CD4-positive, alpha-beta T cell treated with Interferon gamma for 1 hour (primary cell): ENCODE results near the gene DHX58.

ENCODE experiments used
- DNase-seq: peaks from one replicate; pipeline ENCODE4 v3.0.0-alpha.2; 2020

DHX58 gene

DNA sequence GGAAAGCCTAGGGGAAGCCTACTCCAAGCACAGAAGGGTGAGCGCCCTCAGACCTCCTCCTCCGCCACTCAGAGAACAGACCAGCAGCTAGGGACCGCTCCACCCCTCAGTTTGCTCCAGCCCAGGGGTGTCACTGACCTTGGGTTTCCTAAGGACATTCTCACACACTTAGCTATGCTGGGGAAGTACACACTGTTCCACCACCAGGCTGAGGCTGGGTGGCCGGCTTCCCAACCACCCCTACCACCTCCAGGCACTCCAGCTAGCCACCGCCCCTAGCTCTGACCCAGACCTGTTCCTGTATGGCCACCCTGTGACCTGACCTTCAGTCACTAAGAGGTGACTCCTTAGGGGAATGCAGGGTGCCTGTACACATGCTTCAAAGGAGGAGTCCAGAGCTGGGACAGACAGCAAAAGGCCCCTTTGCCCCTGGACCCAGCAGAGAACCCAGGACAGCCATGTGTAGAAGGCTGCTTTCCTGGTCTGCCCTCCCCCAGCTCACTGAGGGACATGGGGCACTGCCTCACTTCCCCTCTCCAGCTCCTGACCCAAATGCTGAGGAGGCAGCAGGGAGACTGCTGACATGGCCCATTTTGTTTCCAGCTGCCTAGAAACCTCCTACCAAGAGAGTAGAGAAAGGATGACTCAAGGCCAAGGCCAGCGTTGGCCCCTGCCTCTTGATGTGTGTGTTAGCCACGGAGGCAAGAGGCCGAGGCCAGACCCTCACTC, 16.8 kb upstream of the DHX58 start:
- DNase-seq = no peak

- no peak for DNase-seq
Observed at GRCh38 chr17:42127414-42127813, 14.9 kb upstream of the DHX58 start.

GRCh38 chr17:42126836-42127235, 14.3 kb upstream of the DHX58 start:
- DNase-seq = no peak

DNA sequence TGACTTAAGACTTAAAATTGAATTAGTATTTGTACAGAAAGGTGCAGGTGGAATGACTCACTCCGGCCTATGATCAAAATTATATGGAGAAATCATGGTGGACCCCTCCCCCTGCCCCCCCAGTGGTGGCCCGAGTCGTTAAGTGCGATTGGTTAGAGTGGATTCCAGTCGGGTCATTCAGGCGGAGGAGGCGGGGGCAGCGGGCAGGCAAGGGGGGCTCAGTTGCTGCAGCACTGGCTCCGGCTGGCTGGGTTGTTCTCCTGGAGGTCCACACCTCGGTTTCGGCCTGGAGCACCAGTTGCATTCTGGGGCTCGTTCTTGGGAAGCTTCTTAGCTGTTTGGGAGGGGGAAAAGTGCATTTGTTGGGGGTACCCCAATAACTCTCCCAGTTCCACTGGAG, 13.1 kb upstream of the DHX58 start:
- DNase-seq = no peak

GRCh38 chr17:42124256-42124655, 11.7 kb upstream of the DHX58 start:
- no peak for DNase-seq

GRCh38 chr17:42122371-42123303, 10.1 kb upstream of the DHX58 start, which contains the start of gene HSPB9:
Gene HSPB9 (plus strand): TSS chr17:42122804. CDS start chr17:42122851, 47 bp downstream.
- DNase-seq = no peak

- peak; percentile 72 for DNase-seq
Observed at GRCh38 chr17:42120770-42121769, 8.6 kb upstream of the DHX58 start, which contains the start of gene KAT2A. Gene KAT2A (minus strand): TSS chr17:42121367. CDS start chr17:42121304, 63 bp downstream.

DNA sequence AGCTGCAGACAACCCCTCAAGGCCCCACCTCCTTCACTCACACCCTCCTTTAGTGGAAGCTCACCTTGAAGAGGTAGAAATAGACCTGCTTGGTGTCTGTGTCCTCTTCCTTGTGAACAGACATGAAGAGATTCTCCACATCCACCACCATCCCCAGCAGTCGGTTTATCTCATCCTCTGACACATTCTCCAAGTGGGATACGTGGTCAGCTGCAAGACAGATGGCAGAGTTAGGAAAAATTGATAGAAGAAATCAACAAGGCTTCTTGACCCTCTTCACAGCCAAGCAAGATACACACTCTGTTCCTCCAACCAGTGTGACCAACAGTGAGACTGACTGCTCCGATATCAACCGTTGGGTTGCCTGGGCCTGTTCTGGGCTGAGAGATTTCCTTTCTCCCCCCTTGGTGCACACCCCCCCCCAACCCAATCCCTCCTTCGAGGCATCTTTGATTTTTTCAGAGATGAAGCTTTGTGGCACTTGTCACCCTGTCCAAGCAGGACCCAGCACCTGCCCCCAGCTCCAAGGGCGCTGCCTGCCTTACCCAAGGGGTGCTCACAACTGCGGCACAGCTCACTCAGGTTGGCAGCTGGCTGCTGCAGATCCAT, 7.8 kb upstream of the DHX58 start:
- DNase-seq = no peak

- no peak for DNase-seq
Observed at GRCh38 chr17:42119301-42119700, 6.8 kb upstream of the DHX58 start.

DNA sequence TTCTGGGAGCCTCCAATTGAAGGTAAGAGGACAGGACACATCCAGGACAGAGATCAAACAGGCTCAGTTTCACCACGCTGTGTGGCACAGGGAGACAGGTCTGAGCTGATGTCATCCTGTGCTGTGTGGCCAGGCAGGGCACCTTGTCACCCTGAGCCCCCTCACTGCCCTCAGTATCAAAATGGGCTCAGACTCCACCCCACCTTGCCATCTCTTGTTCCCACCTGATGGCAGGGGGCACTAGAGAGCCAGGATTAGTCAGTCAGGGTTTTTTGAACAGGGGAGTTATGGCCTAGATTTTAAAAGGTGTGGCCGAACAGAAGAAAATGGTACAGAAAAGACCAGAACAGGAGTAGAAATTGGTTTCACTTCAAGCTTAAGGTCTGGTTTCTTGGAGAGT, 6.0 kb upstream of the DHX58 start:
- peak; percentile 26 for DNase-seq

DNA sequence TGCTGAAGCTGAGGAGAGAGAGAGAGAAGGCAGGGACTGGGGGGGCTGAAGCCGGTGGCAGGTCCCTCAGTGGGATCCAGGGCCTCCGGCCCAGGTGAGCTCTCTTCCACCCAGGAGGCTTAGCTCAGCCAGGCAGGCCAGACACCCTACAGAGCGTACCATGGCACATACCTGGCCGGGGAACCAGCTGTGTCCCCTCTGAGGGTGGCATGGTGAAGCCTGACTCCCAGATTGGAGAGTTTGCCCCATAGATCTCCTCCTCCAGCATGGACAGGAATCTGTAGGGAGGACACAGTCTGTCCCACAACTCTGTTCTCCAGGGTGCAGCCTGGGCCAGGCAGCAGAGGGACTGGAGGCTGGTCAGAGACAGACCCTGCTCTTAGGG, 5.6 kb upstream of the DHX58 start:
- DNase-seq = no peak

DNA sequence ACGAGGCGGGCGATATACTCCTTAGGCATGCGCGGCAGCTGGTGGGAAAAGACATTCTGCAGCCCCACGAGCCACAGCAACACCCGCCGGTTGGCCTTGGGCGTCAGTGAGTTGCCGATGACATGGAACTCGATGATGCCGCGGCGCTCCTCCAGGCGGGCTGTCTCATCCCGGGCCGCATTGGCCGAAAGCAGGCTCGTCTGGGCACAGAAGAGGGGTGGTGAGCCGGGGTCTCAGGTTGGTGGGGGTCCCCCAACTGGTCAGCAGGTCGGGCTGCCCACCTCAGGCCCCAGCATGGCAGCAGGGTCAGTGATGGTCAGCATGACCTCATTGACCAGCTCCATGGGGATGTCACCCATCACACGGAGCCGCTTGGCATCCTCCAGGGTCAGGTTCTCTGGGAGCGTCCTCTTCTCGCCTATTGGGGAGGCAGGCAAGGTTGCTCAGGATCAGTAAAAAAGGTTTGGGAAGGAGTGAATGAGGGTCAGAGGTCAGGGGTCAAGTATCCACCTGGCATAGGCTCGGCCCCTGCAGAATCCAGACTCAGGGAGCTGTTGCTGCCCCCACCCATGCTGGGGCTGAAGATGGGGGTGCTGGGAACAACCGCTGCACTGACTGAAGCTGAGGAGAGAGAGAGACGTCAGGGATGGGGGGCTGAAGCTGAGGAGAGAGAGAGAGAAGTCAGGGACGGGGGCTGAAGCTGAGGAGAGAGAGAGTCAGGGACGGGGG, 5.0 kb upstream of the DHX58 start:
- DNase-seq = no peak

GRCh38 chr17:42116705-42117396, 4.3 kb upstream of the DHX58 start:
- DNase-seq = peak; percentile 83

DNA sequence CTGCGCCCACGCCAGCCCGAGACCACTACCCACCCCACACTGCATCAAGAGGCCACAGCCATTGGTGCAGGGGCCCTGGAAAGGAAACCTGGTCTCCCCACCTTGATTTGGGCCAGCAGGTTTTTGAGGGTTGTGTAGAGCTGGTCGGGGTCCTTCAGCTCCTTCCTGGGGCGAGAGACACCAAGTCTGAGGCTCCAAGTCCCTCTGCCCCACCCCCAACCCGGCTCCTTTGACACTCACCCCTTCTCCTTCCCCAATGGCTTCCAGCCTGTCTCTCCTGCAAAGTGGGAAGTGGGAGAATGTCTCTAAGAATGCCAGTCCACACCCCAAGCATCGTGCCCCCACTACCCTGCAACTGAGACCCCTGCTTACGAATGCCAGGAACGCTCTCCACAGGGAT, 1.6 kb upstream of the DHX58 start:
- no peak for DNase-seq

GRCh38 chr17:42113293-42114069, 967 bp upstream of the DHX58 start:
- DNase-seq = no peak

- DNase-seq = peak; percentile 18
Observed at GRCh38 chr17:42111871-42112551, 503 bp downstream of the DHX58 start.

DNA sequence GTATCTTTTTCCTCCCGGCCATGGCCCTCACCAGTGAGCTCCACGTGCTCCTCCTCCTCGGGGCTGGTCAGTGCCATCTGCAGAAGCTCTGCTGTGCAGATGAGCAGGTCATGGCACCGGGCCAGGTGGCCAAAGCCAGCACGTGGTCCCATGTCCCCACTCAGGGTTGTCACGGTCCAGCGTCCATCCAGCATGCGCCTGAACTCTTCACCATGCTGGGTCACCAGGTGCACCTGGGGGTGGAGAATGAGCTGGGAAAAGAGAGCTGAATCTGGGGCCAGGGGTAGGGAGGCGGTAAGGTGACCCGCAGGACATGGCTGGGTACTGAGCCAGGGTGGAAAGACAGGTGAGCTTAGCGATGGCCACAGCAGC, 1.3 kb downstream of the DHX58 start:
- no peak for DNase-seq

DNA sequence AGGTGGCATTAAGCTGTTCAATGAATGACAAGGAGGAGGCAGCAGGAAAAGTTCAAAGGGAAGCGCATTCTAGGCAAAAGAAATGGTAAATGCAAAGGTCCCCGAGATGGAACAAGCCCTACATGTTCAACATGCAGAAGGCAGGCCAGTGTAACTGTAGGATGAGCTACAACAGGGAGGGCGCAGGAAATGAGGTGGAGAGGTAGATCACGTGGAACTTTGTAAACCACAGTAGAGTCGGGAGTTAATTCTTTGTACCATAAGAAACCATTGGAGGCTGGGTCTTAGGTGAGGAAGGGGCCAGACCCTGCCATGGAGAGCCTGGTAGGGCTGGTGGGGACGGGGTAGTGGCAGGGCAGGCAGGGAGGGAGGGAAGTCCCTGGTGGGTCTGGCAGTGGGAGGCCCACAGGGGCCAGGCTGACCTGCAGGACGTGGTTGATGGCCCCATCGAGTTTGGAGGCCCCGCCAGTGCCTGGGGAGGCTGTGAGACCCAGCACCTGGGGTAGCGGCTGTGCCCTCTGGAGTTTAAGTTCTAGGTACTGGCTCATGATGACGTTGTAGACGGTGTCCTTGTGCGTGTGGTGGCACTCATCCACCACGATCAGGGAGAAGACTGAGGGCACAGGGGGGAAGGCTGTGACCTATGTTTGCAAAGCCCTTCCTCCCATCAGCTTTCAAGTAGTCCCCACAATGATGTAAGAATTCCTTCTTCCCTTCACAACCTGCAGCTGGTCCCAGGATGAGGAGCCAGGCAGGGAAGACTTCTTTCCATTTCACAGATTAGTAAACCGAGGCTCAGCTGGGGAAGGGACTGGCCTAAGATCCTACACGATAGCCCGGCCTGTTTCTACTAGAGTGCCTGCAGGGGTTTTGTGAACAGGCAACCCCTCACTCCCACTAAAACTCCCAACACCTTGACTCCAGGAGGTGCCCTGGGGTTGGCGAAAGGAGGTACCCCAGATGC, 1.9 kb downstream of the DHX58 start:
- no peak for DNase-seq
